ENCODE measurements around the gene HOXA1.

HOXA1 gene

DNA sequence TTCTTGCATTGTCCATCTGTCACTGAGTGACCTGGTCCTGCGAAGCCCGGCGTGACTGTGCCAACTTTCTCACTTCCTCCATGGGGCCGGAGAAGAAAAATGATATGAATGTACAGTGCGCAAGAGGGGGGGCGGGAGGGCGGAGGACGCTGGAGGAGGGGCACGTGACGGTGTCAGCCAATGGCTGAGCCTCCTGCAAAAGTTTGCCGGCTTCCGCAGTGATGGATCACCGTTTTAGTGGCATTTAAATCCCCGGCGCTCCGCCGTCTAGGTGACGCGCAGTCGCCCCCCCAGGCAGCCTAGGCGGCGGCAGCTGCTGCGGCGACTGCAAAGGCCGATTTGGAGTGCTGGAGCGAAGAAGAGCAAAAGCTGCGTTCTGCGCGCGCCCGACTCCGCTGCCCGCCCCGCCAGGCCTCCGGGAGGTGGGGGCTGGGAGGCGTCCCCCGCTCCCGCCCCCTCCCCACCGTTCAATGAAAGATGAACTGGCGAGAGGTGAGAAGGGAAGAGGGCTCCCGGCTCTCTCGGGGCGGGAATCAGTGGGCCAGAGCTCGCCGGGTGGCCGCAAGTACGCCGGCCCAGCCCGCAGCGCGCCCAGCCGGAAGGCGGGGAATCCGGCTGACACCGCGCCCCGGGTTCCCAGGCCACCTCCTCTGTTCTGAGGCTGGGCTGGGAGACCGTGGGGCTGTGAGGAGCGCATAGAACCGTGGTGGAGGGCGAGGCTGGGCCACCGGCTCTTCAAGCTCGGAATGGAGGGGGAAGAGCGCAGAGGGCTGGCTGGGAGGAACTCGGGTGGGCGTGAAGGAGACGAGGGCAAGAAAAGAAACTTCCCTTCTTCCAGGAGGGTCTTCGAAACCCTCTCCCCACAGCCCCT, at the start of gene HOXA1:
Gene HOXA1, minus strand, starts transcription at position 104 of the 871 bp plus-strand sequence. Its CDS starts 88 bp downstream, at position 16.
- H3K4me3 ChIP-seq (ENCODE audit: low read depth, low read length) = peak within 1 kb of the TSS; percentile 91
- no peak for TF ChIP-seq CTCF (IDR thresholded peaks at IDR 0.05; ENCODE audit: low read depth, low read length, missing control alignments)
- DNase-seq (ENCODE audit: low read depth) = peak; percentile 79
- in situ Hi-C loops (cut with HindIII; ENCODE audit: low sequenced_read_pairs) = no loop called here

DNA sequence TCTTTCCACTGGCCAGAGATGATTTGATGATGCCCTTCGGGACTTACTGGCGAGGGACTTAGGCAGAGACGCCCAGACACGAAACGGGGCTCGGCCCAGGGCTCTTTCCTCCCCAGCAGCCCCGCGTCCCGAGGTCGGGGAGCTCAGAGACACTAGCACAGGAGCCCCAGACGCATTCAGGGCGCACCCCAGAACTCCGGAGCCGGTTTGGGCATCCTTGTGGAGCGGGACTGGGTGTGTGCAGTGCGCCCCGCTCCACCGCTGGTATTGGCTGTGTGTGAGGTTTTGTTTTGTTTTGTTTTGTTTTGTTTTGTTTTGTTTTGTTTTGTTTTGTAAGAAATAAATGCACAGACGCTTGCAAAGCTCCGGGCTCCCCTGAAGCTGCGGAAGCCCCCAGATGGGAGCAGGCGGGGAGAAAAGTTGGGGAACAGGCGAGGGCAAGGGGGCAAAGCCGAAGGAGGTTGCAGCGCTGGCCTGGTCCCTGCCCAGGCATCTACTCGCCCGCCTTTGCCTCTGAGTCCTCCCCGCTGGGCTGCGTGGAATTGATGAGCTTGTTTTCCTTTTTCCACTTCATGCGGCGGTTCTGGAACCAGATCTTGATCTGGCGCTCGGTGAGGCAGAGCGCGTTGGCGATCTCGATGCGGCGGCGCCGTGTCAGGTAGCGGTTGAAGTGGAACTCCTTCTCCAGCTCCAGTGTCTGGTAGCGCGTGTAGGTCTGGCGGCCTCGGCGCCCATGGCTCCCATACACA, 49.5 kb upstream of the HOXA1 start:
- in situ Hi-C loops (cut with HindIII; ENCODE audit: low sequenced_read_pairs) = no loop called here
- no peak for DNase-seq (ENCODE audit: low read depth)
- H3K4me3 ChIP-seq (ENCODE audit: low read depth, low read length) = no peak overlapping the region
- no peak for TF ChIP-seq CTCF (IDR thresholded peaks at IDR 0.05; ENCODE audit: low read depth, low read length, missing control alignments)

DNA sequence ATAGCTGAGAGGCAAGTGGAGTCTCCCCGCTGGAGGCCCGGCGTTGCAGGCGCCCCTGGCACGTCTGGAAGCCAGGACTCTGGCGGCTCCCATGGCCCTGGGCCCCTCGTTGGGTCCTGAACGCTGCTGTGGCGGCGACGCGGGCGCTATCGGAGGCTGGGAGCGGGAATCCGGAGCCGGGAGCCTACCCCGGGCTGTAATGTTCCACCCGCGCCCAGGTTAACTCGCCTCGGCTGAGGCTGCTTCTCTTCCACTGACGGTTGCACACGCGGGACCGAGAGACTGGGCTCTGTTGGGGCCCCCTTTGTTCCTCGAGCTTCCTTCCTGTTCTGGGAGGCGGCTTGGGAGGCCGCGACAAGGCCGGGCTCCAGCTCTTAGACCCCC, 49.0 kb upstream of the HOXA1 start:
- in situ Hi-C loops (cut with HindIII; ENCODE audit: low sequenced_read_pairs) = no loop called here
- DNase-seq (ENCODE audit: low read depth) = no peak
- no peak overlapping the region for H3K4me3 ChIP-seq (ENCODE audit: low read depth, low read length)
- no peak for TF ChIP-seq CTCF (IDR thresholded peaks at IDR 0.05; ENCODE audit: low read depth, low read length, missing control alignments)

- no peak for DNase-seq (ENCODE audit: low read depth)
- TF ChIP-seq CTCF (IDR thresholded peaks at IDR 0.05; ENCODE audit: low read depth, low read length, missing control alignments) = no peak
- in situ Hi-C loops (cut with HindIII; ENCODE audit: low sequenced_read_pairs) = no loop called here
- H3K4me3 ChIP-seq (ENCODE audit: low read depth, low read length) = no peak overlapping the region
These were observed 48.4 kb upstream of the HOXA1 start for GRCh38 chr7:27143950-27144780.

- DNase-seq (ENCODE audit: low read depth) = no peak
- in situ Hi-C loops (cut with HindIII; ENCODE audit: low sequenced_read_pairs) = no loop called here
- TF ChIP-seq CTCF (IDR thresholded peaks at IDR 0.05; ENCODE audit: low read depth, low read length, missing control alignments) = peak; percentile 73
- peak within 1 kb of the TSS; percentile 31 for H3K4me3 ChIP-seq (ENCODE audit: low read depth, low read length)
These were observed 47.5 kb upstream of the HOXA1 start, which contains the start of gene HOXA5 for GRCh38 chr7:27143023-27143949. HOXA5 (minus strand) TSS chr7:27143681; CDS start chr7:27143607, 74 bp downstream.

Measured in astrocyte of the cerebellum (primary cell).